PC-3 (cell line): Measurements from ENCODE around the gene SYT13. TPM values are rescaled to one million over a fixed set of nuclear protein-coding genes. Genes with fewer than 3 reads are reported as not detected.

Experiments
- ATAC-seq: fragments of 200-7000 bp; cut with Tn5 transposase; 2 replicates; pipeline ENCODE4 v1.9.1; 2020; ENCODE audit warnings: mild to moderate bottlenecking, moderate library complexity
- BruUV-seq: library from RNA; stranded (reverse); fragments of 400-500 nt; replicated peaks from 2 replicates; lab custom pipeline; 2021; lab: Mats Ljungman, UMichigan
- CTCF ChIA-PET: fragments of 300-600 bp; sonication (Branson Sonifier 250); formaldehyde crosslinking; loops from one replicate; lab custom pipeline; 2022; ENCODE audit warnings: antibody characterized with exemption; lab: Charles Lee
- POLR2A ChIA-PET: fragments of 300-600 bp; sonication (Branson Sonifier 250); formaldehyde crosslinking; loops from one replicate; lab custom pipeline; 2022; ENCODE audit warnings: antibody characterized with exemption; ENCODE audit not compliant: unreplicated experiment; lab: Charles Lee
- DNase-seq: peaks from one replicate; pipeline ENCODE4 v3.0.0-alpha.2; 2015
- H2AFZ ChIP-seq: fragments of 300-600 bp; sonication (generic); 2 replicates; pipeline ENCODE4 v1.6.0; 2016; ENCODE audit warnings: antibody characterized with exemption, low read length
- H3F3A ChIP-seq: fragments of 300-600 bp; sonication (generic); one replicate; pipeline ENCODE4 v1.6.0; 2017; ENCODE audit warnings: antibody characterized with exemption, low read length, control low read depth, mild to moderate bottlenecking; ENCODE audit not compliant: unreplicated experiment
- H3K27ac ChIP-seq: fragments of 300-600 bp; sonication (generic); 2 replicates; pipeline ENCODE4 v1.5.1; 2016; ENCODE audit warnings: mild to moderate bottlenecking, low read length
- H3K27me3 ChIP-seq: fragments of 300-600 bp; sonication (generic); 2 replicates; pipeline ENCODE4 v1.6.1; 2016; ENCODE audit warnings: low read length, mixed read lengths
- H3K36me3 ChIP-seq: fragments of 300-600 bp; sonication (generic); 2 replicates; pipeline ENCODE4 v1.6.1; 2016; ENCODE audit warnings: low read depth, mixed run types, low read length, mixed read lengths
- H3K4me1 ChIP-seq: fragments of 300-600 bp; sonication (generic); 2 replicates; pipeline ENCODE4 v1.5.1; 2016; ENCODE audit warnings: low read length; ENCODE audit not compliant: insufficient read depth
- H3K4me2 ChIP-seq: fragments of 300-600 bp; sonication (generic); 2 replicates; pipeline ENCODE4 v1.6.0; 2016; ENCODE audit warnings: low read length
- H3K4me3 ChIP-seq: fragments of 300-600 bp; sonication (generic); 2 replicates; pipeline ENCODE4 v1.5.1; 2016; ENCODE audit warnings: mild to moderate bottlenecking, low read length, mixed read lengths
- H3K79me2 ChIP-seq: fragments of 300-600 bp; sonication (generic); 2 replicates; pipeline ENCODE4 v1.6.1; 2017; ENCODE audit warnings: low read length, mixed read lengths
- H3K9ac ChIP-seq: fragments of 300-600 bp; sonication (generic); 2 replicates; pipeline ENCODE4 v1.6.0; 2016; ENCODE audit warnings: mild to moderate bottlenecking, low read length
- H3K9me2 ChIP-seq: fragments of 300-600 bp; sonication (generic); replicated peaks from 2 replicates; pipeline ENCODE4 v1.6.1; 2016; ENCODE audit warnings: mixed run types, low read length, mixed read lengths
- H3K9me3 ChIP-seq: fragments of 300-600 bp; sonication (generic); 2 replicates; pipeline ENCODE4 v1.6.1; 2016; ENCODE audit warnings: low read length, mixed read lengths
- H4K20me1 ChIP-seq: fragments of 300-600 bp; sonication (generic); 2 replicates; pipeline ENCODE4 v1.6.1; 2016; ENCODE audit warnings: low read length, mixed read lengths
- EZH2 ChIP-seq: fragments of 300-600 bp; sonication (generic); IDR thresholded peaks from one replicate; pipeline ENCODE4 v1.6.1; 2017; ENCODE audit warnings: antibody characterized with exemption, mild to moderate bottlenecking, low read length; ENCODE audit not compliant: unreplicated experiment
- EZH2phosphoT487 ChIP-seq: fragments of 300-600 bp; sonication (generic); IDR thresholded peaks from 2 replicates; pipeline ENCODE4 v1.6.1; 2018; ENCODE audit warnings: mild to moderate bottlenecking, antibody characterized with exemption, low read length, borderline replicate concordance
- intact Hi-C: fragments of 100-400 bp; cut with micrococcal nuclease; formaldehyde crosslinking; loops from 2 replicates; pipeline ENCODE4 v1.9.0; 2023
- total RNA-seq: library from RNA; depleted of rRNA; stranded (reverse); fragments of >200 nt; gene quantifications from 2 replicates; pipeline ENCODE4 v1.2.3, GENCODE V29; 2014
- TF ChIP-seq, protein P1 (sequence below): fragments of 300-600 bp; sonication (generic); conservative IDR thresholded peaks from 2 replicates; pipeline ENCODE4 v1.5.1; 2017; ENCODE audit warnings: antibody characterized with exemption, low read depth, mild to moderate bottlenecking, low read length

SYT13 gene
- total RNA-seq, 1 experiment from 2014 or later = not detected

DNA sequence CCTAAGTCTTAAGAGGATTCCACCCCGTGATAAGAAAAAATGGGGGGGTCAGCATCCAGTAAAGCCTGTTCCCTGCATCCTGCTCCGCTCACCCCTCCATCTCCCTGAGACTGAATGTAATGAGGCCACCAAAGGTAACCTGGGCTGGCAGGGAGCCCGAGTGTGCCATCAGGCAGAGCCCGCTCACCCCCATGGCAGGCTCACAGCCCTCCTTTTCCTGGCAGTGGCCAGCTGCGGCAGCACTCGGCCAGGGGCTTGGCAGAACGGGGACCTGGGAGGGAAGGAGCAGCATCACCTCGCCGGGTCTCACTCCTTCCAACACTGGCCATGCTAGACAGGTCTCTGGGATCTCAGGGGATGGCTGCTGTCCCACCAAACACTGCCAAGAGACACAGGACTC, 75.3 kb downstream of the SYT13 start:
- H3K79me2 ChIP-seq = no peaks in the 10 kb centered on the region
- no peak overlapping the region for H3K9ac ChIP-seq
- H3K27me3 ChIP-seq = no peaks in the 10 kb centered on the region
- no peaks in the 10 kb centered on the region for H3F3A ChIP-seq
- no peaks in the 10 kb centered on the region for H3K9me3 ChIP-seq
- H3K4me2 ChIP-seq = no peak overlapping the region
- no peaks in the 10 kb centered on the region for H3K4me1 ChIP-seq
- H3K9me2 ChIP-seq = no peaks in the 10 kb centered on the region
- intact Hi-C loops = no loop called here
- CTCF ChIA-PET = no interaction called here
- H3K36me3 ChIP-seq = no peaks in the 10 kb centered on the region
- H3K27ac ChIP-seq = no peak overlapping the region
- no peak overlapping the region for H3K4me3 ChIP-seq
- ATAC-seq (no peak), DNase-seq (no peak)
- BruUV-seq = no TSS peak
- no peak overlapping the region for H2AFZ ChIP-seq
- H4K20me1 ChIP-seq = no peaks in the 10 kb centered on the region
- POLR2A ChIA-PET = no interaction called here
- TF ChIP-seq EZH2 (no peak), EZH2phosphoT487 (no peak)
- TF ChIP-seq, protein P1, sequence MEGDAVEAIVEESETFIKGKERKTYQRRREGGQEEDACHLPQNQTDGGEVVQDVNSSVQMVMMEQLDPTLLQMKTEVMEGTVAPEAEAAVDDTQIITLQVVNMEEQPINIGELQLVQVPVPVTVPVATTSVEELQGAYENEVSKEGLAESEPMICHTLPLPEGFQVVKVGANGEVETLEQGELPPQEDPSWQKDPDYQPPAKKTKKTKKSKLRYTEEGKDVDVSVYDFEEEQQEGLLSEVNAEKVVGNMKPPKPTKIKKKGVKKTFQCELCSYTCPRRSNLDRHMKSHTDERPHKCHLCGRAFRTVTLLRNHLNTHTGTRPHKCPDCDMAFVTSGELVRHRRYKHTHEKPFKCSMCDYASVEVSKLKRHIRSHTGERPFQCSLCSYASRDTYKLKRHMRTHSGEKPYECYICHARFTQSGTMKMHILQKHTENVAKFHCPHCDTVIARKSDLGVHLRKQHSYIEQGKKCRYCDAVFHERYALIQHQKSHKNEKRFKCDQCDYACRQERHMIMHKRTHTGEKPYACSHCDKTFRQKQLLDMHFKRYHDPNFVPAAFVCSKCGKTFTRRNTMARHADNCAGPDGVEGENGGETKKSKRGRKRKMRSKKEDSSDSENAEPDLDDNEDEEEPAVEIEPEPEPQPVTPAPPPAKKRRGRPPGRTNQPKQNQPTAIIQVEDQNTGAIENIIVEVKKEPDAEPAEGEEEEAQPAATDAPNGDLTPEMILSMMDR = no peak

GRCh38 chr11:45209891-45210699, 76.0 kb downstream of the SYT13 start:
- CTCF ChIA-PET = no interaction called here
- Histone ChIP-seq H3K9me3 (no peaks in the 10 kb centered on the region), H3K79me2 (no peaks in the 10 kb centered on the region), H2AFZ (no peak overlapping the region), H3F3A (no peaks in the 10 kb centered on the region), H3K4me2 (no peak overlapping the region), H3K27ac (no peak overlapping the region), H3K9ac (no peak overlapping the region), H3K36me3 (no peaks in the 10 kb centered on the region), H3K4me3 (no peak overlapping the region), H4K20me1 (no peaks in the 10 kb centered on the region), H3K4me1 (no peaks in the 10 kb centered on the region), H3K9me2 (no peaks in the 10 kb centered on the region), H3K27me3 (no peaks in the 10 kb centered on the region)
- POLR2A ChIA-PET = no interaction called here
- ATAC-seq = no peak
- DNase-seq = no peak
- BruUV-seq = no TSS peak
- intact Hi-C loops = no loop called here
- TF ChIP-seq EZH2 (no peak), EZH2phosphoT487 (no peak)
- TF ChIP-seq, protein P1 = no peak
